ENCODE results near the gene INSC. TPM values are rescaled to one million over a fixed set of nuclear protein-coding genes. Genes with fewer than 3 reads are reported as not detected.

Gene INSC
- total RNA-seq, 1 experiment from 2014 or later: 0.17 TPM

DNA sequence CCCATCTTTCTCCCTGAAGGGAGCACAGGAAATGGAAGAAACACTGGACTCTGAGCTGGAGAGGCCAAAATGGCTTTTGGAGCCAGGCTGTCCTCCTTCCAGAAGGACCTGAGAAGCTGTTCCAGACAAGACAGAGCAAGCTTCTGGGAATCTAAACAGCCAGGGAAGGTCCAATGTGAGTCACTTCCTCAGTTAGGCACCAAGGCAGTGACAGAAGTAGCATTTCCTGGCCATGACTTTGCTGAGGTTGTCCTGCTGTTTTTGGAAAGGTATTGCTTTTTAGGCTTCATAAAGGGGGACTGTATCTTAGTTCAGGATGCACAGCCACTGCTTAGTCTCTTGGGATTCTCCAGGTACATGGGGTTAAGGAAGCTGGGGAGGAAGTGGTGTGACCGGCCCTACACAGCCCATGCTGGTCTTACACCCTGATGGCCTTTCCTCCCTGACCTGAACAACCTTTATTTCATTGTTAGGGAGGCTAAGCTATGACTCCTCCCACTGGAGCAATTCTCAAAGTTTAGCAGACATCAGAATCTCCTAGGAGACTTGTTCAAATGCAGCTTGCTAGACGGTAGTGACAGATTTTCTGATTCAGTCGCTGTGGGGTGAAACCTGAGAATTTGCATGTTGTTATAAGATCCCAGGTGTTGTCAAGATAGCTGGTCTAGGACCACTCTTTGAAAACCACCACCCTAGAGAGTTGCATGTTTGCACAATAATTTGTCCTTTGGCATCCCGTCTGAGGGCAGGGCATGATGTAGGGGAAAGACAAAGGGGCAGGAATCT, 6.8 kb upstream of the INSC start (continued):
- TF ChIP-seq FOSL1 (IDR thresholded peaks at IDR 0.05; ENCODE audit: low read depth) (0 out of 2 replicates have a peak, but pooled peaks have one; percentile 40), CEBPB (IDR thresholded peaks at IDR 0.05; ENCODE audit: low read depth) (no peak), JUND (IDR thresholded peaks at IDR 0.05) (peak; percentile 45; the same call in 1 of the 2 replicates)
- TF ChIP-seq, protein P1, sequence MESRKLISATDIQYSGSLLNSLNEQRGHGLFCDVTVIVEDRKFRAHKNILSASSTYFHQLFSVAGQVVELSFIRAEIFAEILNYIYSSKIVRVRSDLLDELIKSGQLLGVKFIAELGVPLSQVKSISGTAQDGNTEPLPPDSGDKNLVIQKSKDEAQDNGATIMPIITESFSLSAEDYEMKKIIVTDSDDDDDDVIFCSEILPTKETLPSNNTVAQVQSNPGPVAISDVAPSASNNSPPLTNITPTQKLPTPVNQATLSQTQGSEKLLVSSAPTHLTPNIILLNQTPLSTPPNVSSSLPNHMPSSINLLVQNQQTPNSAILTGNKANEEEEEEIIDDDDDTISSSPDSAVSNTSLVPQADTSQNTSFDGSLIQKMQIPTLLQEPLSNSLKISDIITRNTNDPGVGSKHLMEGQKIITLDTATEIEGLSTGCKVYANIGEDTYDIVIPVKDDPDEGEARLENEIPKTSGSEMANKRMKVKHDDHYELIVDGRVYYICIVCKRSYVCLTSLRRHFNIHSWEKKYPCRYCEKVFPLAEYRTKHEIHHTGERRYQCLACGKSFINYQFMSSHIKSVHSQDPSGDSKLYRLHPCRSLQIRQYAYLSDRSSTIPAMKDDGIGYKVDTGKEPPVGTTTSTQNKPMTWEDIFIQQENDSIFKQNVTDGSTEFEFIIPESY (IDR thresholded peaks at IDR 0.05; ENCODE audit: extremely low read depth, insufficient replicate concordance, low read length): no peak

DNA sequence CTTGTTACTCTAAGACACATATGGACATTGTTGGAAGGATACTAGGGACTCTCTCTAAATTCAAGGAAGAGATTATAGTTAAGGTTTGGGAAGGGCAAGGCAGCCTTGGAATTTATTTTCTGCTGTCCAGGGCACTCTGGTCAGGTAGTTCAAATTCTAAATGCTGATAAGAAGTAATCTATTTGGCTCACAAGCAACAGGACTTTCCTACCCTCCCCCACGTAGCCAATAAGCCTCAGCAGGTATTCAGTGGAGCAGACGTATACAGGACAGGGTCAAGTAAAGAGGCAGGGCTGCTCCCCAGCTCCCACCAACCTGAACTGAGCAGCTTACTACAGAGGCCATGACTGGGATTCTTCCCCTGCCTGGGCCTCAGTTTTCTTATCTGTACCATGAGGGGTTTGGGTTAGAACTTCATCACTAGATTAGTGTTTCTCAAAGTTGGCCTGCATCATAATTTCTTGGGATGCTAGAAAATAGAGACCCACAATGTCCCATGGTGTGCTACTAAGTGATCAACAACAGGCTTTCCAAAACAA, 6.1 kb upstream of the INSC start:
- no peaks in the 10 kb centered on the region for H3K79me2 ChIP-seq (ENCODE audit: insufficient read depth, low read length)
- no peaks in the 10 kb centered on the region for H3K9me2 ChIP-seq (ENCODE audit: insufficient read depth)
- BruUV-seq (replicated peaks): no TSS peak
- ATAC-seq (no peak), DNase-seq (ENCODE audit: low read depth, low spot score) (no peak)
- intact Hi-C loops (cut with micrococcal nuclease): no loop called here
- no peak overlapping the region for H2AFZ ChIP-seq (ENCODE audit: low read depth, low read length, poor library complexity, severe bottlenecking)
- H3K27me3 ChIP-seq (ENCODE audit: insufficient read depth, low read length): no peaks in the 10 kb centered on the region
- H3K4me1 ChIP-seq (ENCODE audit: control insufficient read depth in 1 of 2, insufficient read depth in 2 of 2, low read length in 2 of 2): peaks cover 22 to 37% of the 10 kb centered on the region in 2 experiments
- no peak overlapping the region for H3K4me2 ChIP-seq (ENCODE audit: low read length)
- ChIA-PET POLR2A (no interaction called here), RAD21 (ENCODE audit: low non-redundant PET in 1 of 2, low total read pairs in 2 of 2, uncharacterized antibody in 2 of 2, unreplicated experiment in 2 of 2) (no interaction called here), CTCF (no interaction called here)
- no peak overlapping the region for H3K27ac ChIP-seq (ENCODE audit: low read depth, low read length)
- H3K36me3 ChIP-seq (ENCODE audit: control insufficient read depth in 1 of 2, insufficient read depth in 2 of 2, low read length in 2 of 2): no peaks in the 10 kb centered on the region
- H3K4me3 ChIP-seq (replicated peaks in 1 of 2; ENCODE audit: low read depth in 1 of 2, low read length in 2 of 2): no peak overlapping the region
- H3K9me3 ChIP-seq (ENCODE audit: control insufficient read depth in 1 of 2, insufficient read depth in 1 of 2, low read depth in 1 of 2, low read length in 2 of 2): no peaks in the 10 kb centered on the region
- H4K20me1 ChIP-seq (ENCODE audit: insufficient read depth): no peaks in the 10 kb centered on the region
- no peak overlapping the region for H3K9ac ChIP-seq (ENCODE audit: low read length)
- TF ChIP-seq SP1 (IDR thresholded peaks at IDR 0.05; ENCODE audit: low read depth) (no peak), JUND (IDR thresholded peaks at IDR 0.05) (no peak), EGR1 (IDR thresholded peaks at IDR 0.05; ENCODE audit: low read depth) (no peak), YY1 (IDR thresholded peaks at IDR 0.05; ENCODE audit: extremely low read depth, insufficient replicate concordance, low read depth, low read length) (no peak), CEBPB (IDR thresholded peaks at IDR 0.05; ENCODE audit: low read depth) (no peak), FOSL1 (IDR thresholded peaks at IDR 0.05; ENCODE audit: low read depth) (no peak), SRF (IDR thresholded peaks at IDR 0.05; ENCODE audit: low read depth) (no peak), RAD21 (IDR thresholded peaks at IDR 0.05; ENCODE audit: low read depth) (no peak), CBX3 (IDR thresholded peaks at IDR 0.05; ENCODE audit: low read depth) (no peak), ZFX (IDR thresholded peaks at IDR 0.05) (no peak), SIN3A (IDR thresholded peaks at IDR 0.05; ENCODE audit: low read depth) (no peak), POLR2A (IDR thresholded peaks at IDR 0.05; ENCODE audit: borderline replicate concordance, extremely low read depth, insufficient read depth, insufficient read length) (no peak), ELF1 (IDR thresholded peaks at IDR 0.05; ENCODE audit: borderline replicate concordance, low read depth) (no peak)
- TF ChIP-seq, protein P2, sequence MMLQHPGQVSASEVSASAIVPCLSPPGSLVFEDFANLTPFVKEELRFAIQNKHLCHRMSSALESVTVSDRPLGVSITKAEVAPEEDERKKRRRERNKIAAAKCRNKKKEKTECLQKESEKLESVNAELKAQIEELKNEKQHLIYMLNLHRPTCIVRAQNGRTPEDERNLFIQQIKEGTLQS (IDR thresholded peaks at IDR 0.05): no peak
- TF ChIP-seq, protein P3, sequence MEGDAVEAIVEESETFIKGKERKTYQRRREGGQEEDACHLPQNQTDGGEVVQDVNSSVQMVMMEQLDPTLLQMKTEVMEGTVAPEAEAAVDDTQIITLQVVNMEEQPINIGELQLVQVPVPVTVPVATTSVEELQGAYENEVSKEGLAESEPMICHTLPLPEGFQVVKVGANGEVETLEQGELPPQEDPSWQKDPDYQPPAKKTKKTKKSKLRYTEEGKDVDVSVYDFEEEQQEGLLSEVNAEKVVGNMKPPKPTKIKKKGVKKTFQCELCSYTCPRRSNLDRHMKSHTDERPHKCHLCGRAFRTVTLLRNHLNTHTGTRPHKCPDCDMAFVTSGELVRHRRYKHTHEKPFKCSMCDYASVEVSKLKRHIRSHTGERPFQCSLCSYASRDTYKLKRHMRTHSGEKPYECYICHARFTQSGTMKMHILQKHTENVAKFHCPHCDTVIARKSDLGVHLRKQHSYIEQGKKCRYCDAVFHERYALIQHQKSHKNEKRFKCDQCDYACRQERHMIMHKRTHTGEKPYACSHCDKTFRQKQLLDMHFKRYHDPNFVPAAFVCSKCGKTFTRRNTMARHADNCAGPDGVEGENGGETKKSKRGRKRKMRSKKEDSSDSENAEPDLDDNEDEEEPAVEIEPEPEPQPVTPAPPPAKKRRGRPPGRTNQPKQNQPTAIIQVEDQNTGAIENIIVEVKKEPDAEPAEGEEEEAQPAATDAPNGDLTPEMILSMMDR (IDR thresholded peaks at IDR 0.05 in 2 of 3, conservative IDR thresholded peaks at IDR 0.05 in 1 of 3; ENCODE audit: borderline replicate concordance in 1 of 3, insufficient read depth in 1 of 3, low read depth in 2 of 3, low read length in 2 of 3): no peak
- TF ChIP-seq, protein P4, sequence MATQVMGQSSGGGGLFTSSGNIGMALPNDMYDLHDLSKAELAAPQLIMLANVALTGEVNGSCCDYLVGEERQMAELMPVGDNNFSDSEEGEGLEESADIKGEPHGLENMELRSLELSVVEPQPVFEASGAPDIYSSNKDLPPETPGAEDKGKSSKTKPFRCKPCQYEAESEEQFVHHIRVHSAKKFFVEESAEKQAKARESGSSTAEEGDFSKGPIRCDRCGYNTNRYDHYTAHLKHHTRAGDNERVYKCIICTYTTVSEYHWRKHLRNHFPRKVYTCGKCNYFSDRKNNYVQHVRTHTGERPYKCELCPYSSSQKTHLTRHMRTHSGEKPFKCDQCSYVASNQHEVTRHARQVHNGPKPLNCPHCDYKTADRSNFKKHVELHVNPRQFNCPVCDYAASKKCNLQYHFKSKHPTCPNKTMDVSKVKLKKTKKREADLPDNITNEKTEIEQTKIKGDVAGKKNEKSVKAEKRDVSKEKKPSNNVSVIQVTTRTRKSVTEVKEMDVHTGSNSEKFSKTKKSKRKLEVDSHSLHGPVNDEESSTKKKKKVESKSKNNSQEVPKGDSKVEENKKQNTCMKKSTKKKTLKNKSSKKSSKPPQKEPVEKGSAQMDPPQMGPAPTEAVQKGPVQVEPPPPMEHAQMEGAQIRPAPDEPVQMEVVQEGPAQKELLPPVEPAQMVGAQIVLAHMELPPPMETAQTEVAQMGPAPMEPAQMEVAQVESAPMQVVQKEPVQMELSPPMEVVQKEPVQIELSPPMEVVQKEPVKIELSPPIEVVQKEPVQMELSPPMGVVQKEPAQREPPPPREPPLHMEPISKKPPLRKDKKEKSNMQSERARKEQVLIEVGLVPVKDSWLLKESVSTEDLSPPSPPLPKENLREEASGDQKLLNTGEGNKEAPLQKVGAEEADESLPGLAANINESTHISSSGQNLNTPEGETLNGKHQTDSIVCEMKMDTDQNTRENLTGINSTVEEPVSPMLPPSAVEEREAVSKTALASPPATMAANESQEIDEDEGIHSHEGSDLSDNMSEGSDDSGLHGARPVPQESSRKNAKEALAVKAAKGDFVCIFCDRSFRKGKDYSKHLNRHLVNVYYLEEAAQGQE (IDR thresholded peaks at IDR 0.05; ENCODE audit: low read depth): no peak

Measured in HCT116 (cell line).